HepG2 (cell line): ENCODE measurements around the gene IQGAP2. TPM values are rescaled to one million over a fixed set of nuclear protein-coding genes. Genes with fewer than 3 reads are reported as not detected.

ENCODE experiments used
- BCL6 ChIP-seq: IDR thresholded peaks from 2 replicates; pipeline ENCODE4 v1.6.1; 2016; ENCODE audit warnings: missing genetic modification reagents, missing compliant biosample characterization
- CHD4 ChIP-seq: fragments of 200-600 bp; sonication (generic); IDR thresholded peaks from 2 replicates; pipeline ENCODE4 v1.7.0; 2017; ENCODE audit warnings: mild to moderate bottlenecking, low read length, borderline replicate concordance
- DPF2 ChIP-seq: sonication (generic); formaldehyde crosslinking; IDR thresholded peaks from 2 replicates; pipeline ENCODE4 v1.4.0; 2020; ENCODE audit warnings: mild to moderate bottlenecking, low read depth, missing genetic modification reagents, borderline replicate concordance
- EHMT2 ChIP-seq: fragments of 200-600 bp; sonication (generic); IDR thresholded peaks from 2 replicates; pipeline ENCODE4 v1.7.0; 2017; ENCODE audit warnings: antibody characterized with exemption, low read depth, low read length, borderline replicate concordance
- FOSL2 ChIP-seq: sonication (generic); formaldehyde crosslinking; IDR thresholded peaks from 2 replicates; pipeline ENCODE4 v1.4.0; 2020; ENCODE audit warnings: missing genetic modification reagents
- FOXA3 ChIP-seq: IDR thresholded peaks from 2 replicates; pipeline ENCODE4 v1.6.1; 2016; ENCODE audit warnings: missing genetic modification reagents, missing compliant biosample characterization
- NCOR1 ChIP-seq: fragments of 200-600 bp; sonication (generic); IDR thresholded peaks from 2 replicates; pipeline ENCODE4 v1.7.0; 2017; ENCODE audit warnings: antibody characterized with exemption, low read length, borderline replicate concordance
- PPARG ChIP-seq: conservative IDR thresholded peaks from 2 replicates; pipeline ENCODE4 v1.6.1; 2016; ENCODE audit warnings: missing biosample characterization, missing genetic modification reagents
- PRPF4 ChIP-seq: fragments of 200-400 bp; formaldehyde crosslinking; IDR thresholded peaks from 2 replicates; pipeline ENCODE4 v1.6.1; 2016; ENCODE audit warnings: low read length, low read depth; ENCODE audit not compliant: poor library complexity, severe bottlenecking
- REPIN1 ChIP-seq: sonication (generic); formaldehyde crosslinking; IDR thresholded peaks from 2 replicates; pipeline ENCODE4 v1.8.0; 2022; ENCODE audit warnings: missing genetic modification reagents, low read depth, mild to moderate bottlenecking, borderline replicate concordance
- RFX5 ChIP-seq: IDR thresholded peaks from 2 replicates; pipeline ENCODE4 v1.6.1; 2011; ENCODE audit warnings: low read depth, low read length, improper control_type of control experiment
- SOX13 ChIP-seq, 3 experiments: fragments of 450-650 bp in 1 of 3; sonication (generic) in 1 of 3; formaldehyde crosslinking in 1 of 3; IDR thresholded peaks in 2 of 3; conservative IDR thresholded peaks in 1 of 3; 2 replicates each; pipeline versions ENCODE4 v1.5.0 to v1.6.1; 2016 to 2020; ENCODE audit warnings: antibody characterized with exemption in 1 of 3, mild to moderate bottlenecking in 1 of 3, missing compliant biosample characterization in 1 of 3, missing genetic modification reagents in 1 of 3, moderate library complexity in 1 of 3
- SOX5 ChIP-seq: IDR thresholded peaks from 2 replicates; pipeline ENCODE4 v1.6.1; 2016; ENCODE audit warnings: borderline replicate concordance
- SRSF9 ChIP-seq: fragments of 200-400 bp; formaldehyde crosslinking; IDR thresholded peaks from 2 replicates; pipeline ENCODE4 v1.6.1; 2018; ENCODE audit warnings: borderline replicate concordance, mild to moderate bottlenecking, low read depth, low read length; ENCODE audit not compliant: insufficient read depth, poor library complexity, severe bottlenecking
- ZNF431 ChIP-seq: sonication (generic); formaldehyde crosslinking; IDR thresholded peaks from 2 replicates; pipeline ENCODE4 v1.9.0; 2022; ENCODE audit warnings: missing genetic modification reagents, low read depth, mild to moderate bottlenecking, borderline replicate concordance
- ZNF678 ChIP-seq: sonication (generic); formaldehyde crosslinking; IDR thresholded peaks from 2 replicates; pipeline ENCODE4 v1.4.0; 2020; ENCODE audit warnings: mild to moderate bottlenecking, missing genetic modification reagents
- ZNF7 ChIP-seq: IDR thresholded peaks from 2 replicates; pipeline ENCODE4 v1.6.1; 2016; ENCODE audit warnings: missing biosample characterization, missing genetic modification reagents
- polyA plus RNA-seq, 8 experiments: library from polyadenylated mRNA; depleted of rRNA in 3 of 8; stranded (reverse) in 7 of 8; unstranded in 1 of 8; fragments of >200 nt; fragmentation: Illumina TruSeq in 4 of 8; extraction: Trizol in 4 of 8; gene quantifications; 2 replicates each; pipeline versions ENCODE4 v1.2.1 to v1.2.3, GENCODE V29; 2011 to 2016; ENCODE audit warnings: low read depth in 4 of 8, missing spikeins in 1 of 8, mixed read lengths in 1 of 8; ENCODE audit not compliant: insufficient read depth in 1 of 8
- total RNA-seq, 5 experiments: library from RNA; depleted of rRNA; stranded (reverse); fragments of >200 nt; fragmentation: Illumina TruSeq; extraction: Trizol; gene quantifications; 2 replicates each; pipeline ENCODE4 v1.2.3, GENCODE V29; 2016; ENCODE audit warnings: low read depth in 1 of 5
- TF ChIP-seq, protein P1 (sequence below): sonication (generic); formaldehyde crosslinking; IDR thresholded peaks from 2 replicates; pipeline ENCODE4 v1.4.0; 2020; ENCODE audit warnings: low read depth, mild to moderate bottlenecking, missing genetic modification reagents
- TF ChIP-seq, protein P2 (sequence below): sonication (generic); formaldehyde crosslinking; conservative IDR thresholded peaks from 2 replicates; pipeline ENCODE4 v1.4.0; 2020; ENCODE audit warnings: missing genetic modification reagents
- TF ChIP-seq, protein P3 (sequence below): IDR thresholded peaks from 2 replicates; pipeline ENCODE4 v1.6.1; 2016; ENCODE audit warnings: low read depth

The IQGAP2 gene
- total and polyA plus RNA-seq, 2 of the 13 experiments (the other 11 are each of a cell fraction or from before 2014, with no cell fraction given): 35.2 to 83.3 TPM

DNA sequence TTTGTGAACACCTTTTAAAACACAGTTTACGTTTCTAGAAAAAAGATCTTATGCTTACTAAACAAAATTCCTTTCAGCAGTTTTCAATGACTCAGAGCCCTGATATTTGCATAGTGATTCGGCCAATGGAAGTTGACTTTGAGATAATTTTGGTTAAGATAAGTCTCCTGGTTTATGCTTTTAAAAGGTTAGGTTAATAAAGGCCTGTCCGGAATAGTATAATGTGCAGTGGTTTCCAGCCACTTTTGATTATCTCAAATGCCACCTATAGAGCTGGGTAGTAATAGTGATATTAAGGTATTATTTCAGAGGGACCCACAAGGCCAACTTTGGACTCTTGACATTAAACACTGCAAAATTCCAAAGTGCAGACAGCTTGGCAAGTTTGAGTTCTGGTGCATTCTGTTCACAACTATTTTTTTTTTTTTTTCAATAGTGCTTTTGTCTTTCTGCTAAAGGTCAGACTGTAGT, 134.0 kb downstream of the IQGAP2 start (continued):
- TF ChIP-seq NCOR1 (peak; percentile 98), SOX5 (CRISPR knock-in tag) (peak; percentile 95), ZNF7 (CRISPR knock-in tag) (no peak), REPIN1 (peak; percentile 37; the same call in 1 of the 2 replicates), SOX13 (IDR thresholded peaks at IDR 0.05) (peak; percentile 64), SOX13 (CRISPR knock-in tag; conservative IDR thresholded peaks at IDR 0.05 in 1 of 2, IDR thresholded peaks at IDR 0.05 in 1 of 2) (peak in 1 of 2 experiments; percentile 96; a peak in 2 of 4 replicates), FOXA3 (CRISPR knock-in tag) (0 out of 2 replicates have a peak, but pooled peaks have one; percentile 25), PPARG (peak; percentile 35; the same call in 1 of the 2 replicates), RFX5 (no peak), BCL6 (CRISPR knock-in tag) (peak; percentile 39; the same call in 1 of the 2 replicates), SRSF9 (no peak), EHMT2 (peak; percentile 99), ZNF678 (no peak), DPF2 (CRISPR knock-in tag) (peak; percentile 14; the same call in 1 of the 2 replicates), ZNF431 (CRISPR knock-in tag) (no peak), CHD4 (peak; percentile 50; the same call in 1 of the 2 replicates), FOSL2 (peak; percentile 59), PRPF4 (no peak)
- TF ChIP-seq, protein P1, sequence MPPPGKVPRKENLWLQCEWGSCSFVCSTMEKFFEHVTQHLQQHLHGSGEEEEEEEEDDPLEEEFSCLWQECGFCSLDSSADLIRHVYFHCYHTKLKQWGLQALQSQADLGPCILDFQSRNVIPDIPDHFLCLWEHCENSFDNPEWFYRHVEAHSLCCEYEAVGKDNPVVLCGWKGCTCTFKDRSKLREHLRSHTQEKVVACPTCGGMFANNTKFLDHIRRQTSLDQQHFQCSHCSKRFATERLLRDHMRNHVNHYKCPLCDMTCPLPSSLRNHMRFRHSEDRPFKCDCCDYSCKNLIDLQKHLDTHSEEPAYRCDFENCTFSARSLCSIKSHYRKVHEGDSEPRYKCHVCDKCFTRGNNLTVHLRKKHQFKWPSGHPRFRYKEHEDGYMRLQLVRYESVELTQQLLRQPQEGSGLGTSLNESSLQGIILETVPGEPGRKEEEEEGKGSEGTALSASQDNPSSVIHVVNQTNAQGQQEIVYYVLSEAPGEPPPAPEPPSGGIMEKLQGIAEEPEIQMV (CRISPR knock-in tag): no peak
- TF ChIP-seq, protein P2, sequence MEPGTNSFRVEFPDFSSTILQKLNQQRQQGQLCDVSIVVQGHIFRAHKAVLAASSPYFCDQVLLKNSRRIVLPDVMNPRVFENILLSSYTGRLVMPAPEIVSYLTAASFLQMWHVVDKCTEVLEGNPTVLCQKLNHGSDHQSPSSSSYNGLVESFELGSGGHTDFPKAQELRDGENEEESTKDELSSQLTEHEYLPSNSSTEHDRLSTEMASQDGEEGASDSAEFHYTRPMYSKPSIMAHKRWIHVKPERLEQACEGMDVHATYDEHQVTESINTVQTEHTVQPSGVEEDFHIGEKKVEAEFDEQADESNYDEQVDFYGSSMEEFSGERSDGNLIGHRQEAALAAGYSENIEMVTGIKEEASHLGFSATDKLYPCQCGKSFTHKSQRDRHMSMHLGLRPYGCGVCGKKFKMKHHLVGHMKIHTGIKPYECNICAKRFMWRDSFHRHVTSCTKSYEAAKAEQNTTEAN (CRISPR knock-in tag): peak; percentile 54; the same call in 1 of the 2 replicates
- TF ChIP-seq, protein P3, sequence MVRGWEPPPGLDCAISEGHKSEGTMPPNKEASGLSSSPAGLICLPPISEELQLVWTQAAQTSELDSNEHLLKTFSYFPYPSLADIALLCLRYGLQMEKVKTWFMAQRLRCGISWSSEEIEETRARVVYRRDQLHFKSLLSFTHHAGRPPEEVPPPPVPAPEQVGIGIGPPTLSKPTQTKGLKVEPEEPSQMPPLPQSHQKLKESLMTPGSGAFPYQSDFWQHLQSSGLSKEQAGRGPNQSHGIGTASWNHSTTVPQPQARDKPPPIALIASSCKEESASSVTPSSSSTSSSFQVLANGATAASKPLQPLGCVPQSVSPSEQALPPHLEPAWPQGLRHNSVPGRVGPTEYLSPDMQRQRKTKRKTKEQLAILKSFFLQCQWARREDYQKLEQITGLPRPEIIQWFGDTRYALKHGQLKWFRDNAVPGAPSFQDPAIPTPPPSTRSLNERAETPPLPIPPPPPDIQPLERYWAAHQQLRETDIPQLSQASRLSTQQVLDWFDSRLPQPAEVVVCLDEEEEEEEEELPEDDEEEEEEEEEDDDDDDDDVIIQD (CRISPR knock-in tag): peak; percentile 52
